Fibroblast of lung (primary cell): ENCODE data around the gene MAP3K1.

Experiments used
- EZH2 ChIP-seq: IDR thresholded peaks from 2 replicates; pipeline ENCODE4 v1.5.1; 2012; ENCODE audit warnings: low read length, control low read depth, mild to moderate bottlenecking; ENCODE audit errors: missing control alignments
- TF ChIP-seq, protein P1 (sequence below), 2 donors: IDR thresholded peaks in 1 of 2; conservative IDR thresholded peaks in 1 of 2; 1 replicate in 1 of 2; 2 replicates in 1 of 2; pipeline ENCODE4 v1.5.1; 2011 to 2012; ENCODE audit warnings: low read length in 2 of 2, control low read depth in 1 of 2, inconsistent platforms in 1 of 2, low read depth in 1 of 2, mild to moderate bottlenecking in 1 of 2

GRCh38 chr5:56852228-56853000 lies 37.1 kb downstream of the MAP3K1 start:
- TF ChIP-seq, protein P1, sequence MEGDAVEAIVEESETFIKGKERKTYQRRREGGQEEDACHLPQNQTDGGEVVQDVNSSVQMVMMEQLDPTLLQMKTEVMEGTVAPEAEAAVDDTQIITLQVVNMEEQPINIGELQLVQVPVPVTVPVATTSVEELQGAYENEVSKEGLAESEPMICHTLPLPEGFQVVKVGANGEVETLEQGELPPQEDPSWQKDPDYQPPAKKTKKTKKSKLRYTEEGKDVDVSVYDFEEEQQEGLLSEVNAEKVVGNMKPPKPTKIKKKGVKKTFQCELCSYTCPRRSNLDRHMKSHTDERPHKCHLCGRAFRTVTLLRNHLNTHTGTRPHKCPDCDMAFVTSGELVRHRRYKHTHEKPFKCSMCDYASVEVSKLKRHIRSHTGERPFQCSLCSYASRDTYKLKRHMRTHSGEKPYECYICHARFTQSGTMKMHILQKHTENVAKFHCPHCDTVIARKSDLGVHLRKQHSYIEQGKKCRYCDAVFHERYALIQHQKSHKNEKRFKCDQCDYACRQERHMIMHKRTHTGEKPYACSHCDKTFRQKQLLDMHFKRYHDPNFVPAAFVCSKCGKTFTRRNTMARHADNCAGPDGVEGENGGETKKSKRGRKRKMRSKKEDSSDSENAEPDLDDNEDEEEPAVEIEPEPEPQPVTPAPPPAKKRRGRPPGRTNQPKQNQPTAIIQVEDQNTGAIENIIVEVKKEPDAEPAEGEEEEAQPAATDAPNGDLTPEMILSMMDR (conservative IDR thresholded peaks at IDR 0.05 in 1 of 2, IDR thresholded peaks at IDR 0.05 in 1 of 2; ENCODE audit: low read depth in 1 of 2, low read length in 2 of 2) = no peak
- no peak for TF ChIP-seq EZH2
